Left hindlimb (tissue), 1 donor: ENCODE measurements around the gene CERS6.

Experiments used
- DNase-seq: peaks from one replicate; pipeline ENCODE4 v3.0.0-alpha.2; 2018

Gene CERS6

GRCh38 chr2:168611091-168611490 lies 155.0 kb downstream of the CERS6 start:
- DNase-seq: no peak

GRCh38 chr2:168611896-168612650 lies 156.0 kb downstream of the CERS6 start:
- no peak for DNase-seq

- DNase-seq: no peak
Measured at GRCh38 chr2:168612719-168613118, 156.6 kb downstream of the CERS6 start.

- DNase-seq: no peak
Measured at GRCh38 chr2:168613551-168613950, 157.5 kb downstream of the CERS6 start.

GRCh38 chr2:168614172-168615018 lies 158.3 kb downstream of the CERS6 start:
- no peak for DNase-seq

GRCh38 chr2:168620554-168620953 lies 164.5 kb downstream of the CERS6 start:
- DNase-seq: no peak

GRCh38 chr2:168622559-168622958 lies 166.5 kb downstream of the CERS6 start:
- no peak for DNase-seq

GRCh38 chr2:168624028-168624427 lies 168.0 kb downstream of the CERS6 start:
- DNase-seq: no peak

GRCh38 chr2:168626096-168626495 lies 170.0 kb downstream of the CERS6 start:
- no peak for DNase-seq

GRCh38 chr2:168626647-168627046 lies 170.6 kb downstream of the CERS6 start:
- no peak for DNase-seq

- DNase-seq: no peak
Measured at GRCh38 chr2:168632709-168633121, 176.6 kb downstream of the CERS6 start.

- no peak for DNase-seq
Measured at GRCh38 chr2:168633200-168633599, 177.1 kb downstream of the CERS6 start.

- DNase-seq: no peak
Measured at GRCh38 chr2:168633895-168634294, 177.8 kb downstream of the CERS6 start.

GRCh38 chr2:168635065-168635577 lies 179.0 kb downstream of the CERS6 start:
- DNase-seq: peak; percentile 78

- no peak for DNase-seq
Measured at GRCh38 chr2:168639018-168639417, 182.9 kb downstream of the CERS6 start.

- DNase-seq: peak; percentile 42
Measured at GRCh38 chr2:168639441-168639898, 183.4 kb downstream of the CERS6 start.

GRCh38 chr2:168640039-168640438 lies 184.0 kb downstream of the CERS6 start:
- no peak for DNase-seq

GRCh38 chr2:168641636-168642035 lies 185.6 kb downstream of the CERS6 start:
- DNase-seq: no peak

- no peak for DNase-seq
Measured at GRCh38 chr2:168642873-168643272, 186.8 kb downstream of the CERS6 start.

- DNase-seq: no peak
Measured at GRCh38 chr2:168643979-168644378, 187.9 kb downstream of the CERS6 start.

GRCh38 chr2:168645696-168646338 lies 189.7 kb downstream of the CERS6 start:
- DNase-seq: no peak

- DNase-seq: no peak
Measured at GRCh38 chr2:168649105-168649504, 193.0 kb downstream of the CERS6 start.

- DNase-seq: no peak
Measured at GRCh38 chr2:168649562-168649961, 193.5 kb downstream of the CERS6 start.
